K562 (cell line): Measurements from ENCODE around the gene SAP25. TPM values are rescaled to one million over a fixed set of nuclear protein-coding genes. Genes with fewer than 3 reads are reported as not detected.

Experiments
- ATAC-seq: fragments of 200-7000 bp; cut with Tn5 transposase; 3 replicates; pipeline ENCODE4 v1.9.1; 2020; ENCODE audit warnings: moderate library complexity
- BruUV-seq: library from RNA; stranded (reverse); fragments of 400-500 nt; replicated peaks from 2 replicates; lab custom pipeline; 2021; lab: Mats Ljungman, UMichigan
- CTCF ChIA-PET: fragments of 300-600 bp; formaldehyde crosslinking; extraction: SDS; loops from one replicate; lab custom pipeline; 2021; ENCODE audit warnings: low intra/inter-chr PET ratio; lab: Yijun Ruan, JAX
- POLR2A ChIA-PET: fragments of 300-600, 350-650 bp; sonication (Branson Sonifier 250); formaldehyde crosslinking; extraction: SDS; loops from one replicate; lab custom pipeline; 2021; ENCODE audit warnings: antibody characterized with exemption, inconsistent platforms; lab: Yijun Ruan, JAX
- DNase-seq, 4 experiments: peaks; one replicate each; pipeline versions ENCODE4 v3.0.0 to v3.0.0-alpha.2; 2011 to 2018; ENCODE audit warnings: low spot score in 3 of 4, mixed read lengths in 3 of 4; ENCODE audit errors: extremely low read depth in 1 of 4
- FAIRE-seq: peaks from 2 replicates; lab custom pipeline; 2011; peaks lifted over from hg19 to GRCh38; lab: Jason Lieb, UNC
- H2AFZ ChIP-seq: 2 replicates; pipeline ENCODE4 v1.6.0; 2011; ENCODE audit warnings: low read depth, low read length, control low read depth, inconsistent platforms
- H3K27ac ChIP-seq: fragments of 200-600 bp; 3 replicates; pipeline ENCODE4 v1.8.0; 2011; ENCODE audit warnings: low read depth, mild to moderate bottlenecking, control low read depth, inconsistent platforms, low read length, moderate library complexity, mixed read lengths; ENCODE audit errors: extremely low read depth
- H3K27me3 ChIP-seq, 2 experiments: fragments of 300-600 bp in 1 of 2; 2 replicates in 1 of 2; 3 replicates in 1 of 2; pipeline versions ENCODE4 v1.6.0 to v1.8.0; 2011; ENCODE audit warnings: inconsistent platforms in 2 of 2, low read length in 2 of 2, mild to moderate bottlenecking in 1 of 2, mixed read lengths in 1 of 2, moderate library complexity in 1 of 2; ENCODE audit not compliant: control insufficient read depth in 2 of 2, insufficient read depth in 2 of 2
- H3K36me3 ChIP-seq: fragments of 300-600 bp; 3 replicates; pipeline ENCODE4 v1.8.0; 2011; ENCODE audit warnings: mild to moderate bottlenecking, low read length, inconsistent platforms; ENCODE audit not compliant: control insufficient read depth, insufficient read depth
- H3K4me1 ChIP-seq, 2 experiments: fragments of 200-600 bp in 1 of 2; replicated peaks in 1 of 2; 2 replicates in 1 of 2; 3 replicates in 1 of 2; pipeline versions ENCODE4 v1.5.1 to v1.8.0; 2011; ENCODE audit warnings: inconsistent platforms in 2 of 2, low read length in 2 of 2, mild to moderate bottlenecking in 1 of 2, mixed read lengths in 1 of 2, moderate library complexity in 1 of 2; ENCODE audit not compliant: control insufficient read depth in 2 of 2, insufficient read depth in 2 of 2
- H3K4me2 ChIP-seq: 2 replicates; pipeline ENCODE4 v1.6.1; 2011; ENCODE audit warnings: low read length, control low read depth, inconsistent platforms, mixed read lengths; ENCODE audit not compliant: insufficient read depth
- H3K4me3 ChIP-seq: fragments of 200-600 bp; sonication (generic), shearing (Covaris generic); 2 replicates; pipeline ENCODE4 v1.5.1; 2016; ENCODE audit warnings: control low read depth, inconsistent platforms
- H3K79me2 ChIP-seq: fragments of 200-600 bp; 3 replicates; pipeline ENCODE4 v1.8.0; 2011; ENCODE audit warnings: low read length, inconsistent platforms; ENCODE audit not compliant: control insufficient read depth, insufficient read depth
- H3K9ac ChIP-seq, 2 experiments: 2 replicates each; pipeline versions ENCODE4 v1.6.0 to v1.6.1; 2011; ENCODE audit warnings: low read depth in 2 of 2, low read length in 2 of 2, control low read depth in 1 of 2, inconsistent platforms in 1 of 2, mild to moderate bottlenecking in 1 of 2, mixed read lengths in 1 of 2; ENCODE audit not compliant: insufficient read depth in 1 of 2
- H3K9me1 ChIP-seq: one replicate; pipeline ENCODE4 v1.6.0; 2011; ENCODE audit warnings: inconsistent platforms, mild to moderate bottlenecking, low read length, moderate library complexity; ENCODE audit not compliant: control insufficient read depth, insufficient read depth
- H3K9me3 ChIP-seq: replicated peaks from 2 replicates; pipeline ENCODE4 v1.5.1; 2011; ENCODE audit warnings: low read depth, low read length, inconsistent platforms; ENCODE audit not compliant: control insufficient read depth, insufficient read depth
- H4K20me1 ChIP-seq: replicated peaks from 2 replicates; pipeline ENCODE4 v1.6.1; 2011; ENCODE audit warnings: low read length, inconsistent platforms, mixed read lengths; ENCODE audit not compliant: control insufficient read depth, insufficient read depth
- CREB3L1 ChIP-seq: fragments of 450-650 bp; IDR thresholded peaks from 2 replicates; pipeline ENCODE4 v1.6.1; 2014; ENCODE audit warnings: low read depth, mild to moderate bottlenecking, moderate library complexity, borderline replicate concordance
- ELF4 ChIP-seq: fragments of 450-650 bp; formaldehyde crosslinking; IDR thresholded peaks from 2 replicates; pipeline ENCODE4 v1.4.0; 2022; ENCODE audit warnings: missing genetic modification characterization
- HDAC2 ChIP-seq: fragments of 450-650 bp; IDR thresholded peaks from 2 replicates; pipeline ENCODE4 v1.6.1; 2016; ENCODE audit warnings: mild to moderate bottlenecking
- HMGXB4 ChIP-seq: sonication (generic); formaldehyde crosslinking; IDR thresholded peaks from 2 replicates; pipeline ENCODE4 v1.8.1; 2023; ENCODE audit warnings: mild to moderate bottlenecking, missing genetic modification reagents
- MYC ChIP-seq, 2 experiments: fragments of 250-450 bp in 1 of 2; sonication (Bioruptor Pico) in 1 of 2; IDR thresholded peaks; 2 replicates each; pipeline versions ENCODE4 v1.5.1 to v1.6.1; 2012 to 2021; ENCODE audit warnings: low read depth in 2 of 2, borderline replicate concordance in 1 of 2, improper control_type of control experiment in 1 of 2, low read length in 1 of 2, mild to moderate bottlenecking in 1 of 2, moderate library complexity in 1 of 2
- PHF21A ChIP-seq: fragments of 450-650 bp; IDR thresholded peaks from 2 replicates; pipeline ENCODE4 v1.6.1; 2017; ENCODE audit warnings: low read depth, borderline replicate concordance
- RBBP5 ChIP-seq: fragments of 200-600 bp; sonication (generic); IDR thresholded peaks from 2 replicates; pipeline ENCODE4 v1.6.1; 2012; ENCODE audit warnings: borderline replicate concordance, mild to moderate bottlenecking, low read length, control low read depth, inconsistent platforms; ENCODE audit not compliant: insufficient read depth, poor library complexity, severe bottlenecking
- RBM15 ChIP-seq: fragments of 200-400 bp; formaldehyde crosslinking; IDR thresholded peaks from 2 replicates; pipeline ENCODE4 v1.6.1; 2018; ENCODE audit warnings: mild to moderate bottlenecking, low read length, moderate library complexity; ENCODE audit not compliant: insufficient read depth
- RBM17 ChIP-seq: fragments of 200-400 bp; formaldehyde crosslinking; IDR thresholded peaks from 2 replicates; pipeline ENCODE4 v1.6.1; 2017; ENCODE audit warnings: low read depth, mild to moderate bottlenecking, low read length, borderline replicate concordance
- SMAD3 ChIP-seq: fragments of 450-650 bp; formaldehyde crosslinking; conservative IDR thresholded peaks from 2 replicates; pipeline ENCODE4 v1.4.0; 2020; ENCODE audit warnings: mild to moderate bottlenecking
- TBL1XR1 ChIP-seq, 2 experiments: IDR thresholded peaks; 2 replicates each; pipeline ENCODE4 v1.6.1; 2012; ENCODE audit warnings: improper control_type of control experiment in 2 of 2, low read length in 2 of 2, mild to moderate bottlenecking in 1 of 2
- ZBTB7A ChIP-seq: IDR thresholded peaks from 2 replicates; pipeline ENCODE4 v1.6.1; 2011; ENCODE audit warnings: low read depth, mild to moderate bottlenecking, low read length, moderate library complexity, borderline replicate concordance; ENCODE audit not compliant: control insufficient read depth
- ZNF165 ChIP-seq: fragments of 250-450 bp; sonication (Bioruptor Pico); IDR thresholded peaks from 2 replicates; pipeline ENCODE4 v1.4.0; 2020; ENCODE audit warnings: borderline replicate concordance
- ZNF561 ChIP-seq: fragments of 450-650 bp; formaldehyde crosslinking; conservative IDR thresholded peaks from 2 replicates; pipeline ENCODE4 v1.4.0; 2020; ENCODE audit warnings: mild to moderate bottlenecking, moderate library complexity
- ZNF583 ChIP-seq: fragments of 250-450 bp; sonication (Bioruptor Pico); IDR thresholded peaks from 2 replicates; pipeline ENCODE4 v1.4.0; 2020
- ZNF830 ChIP-seq: fragments of 250-450 bp; sonication (Bioruptor Pico); IDR thresholded peaks from 2 replicates; pipeline ENCODE4 v1.5.0; 2021; ENCODE audit warnings: mild to moderate bottlenecking
- ZSCAN29 ChIP-seq: fragments of 450-650 bp; IDR thresholded peaks from 2 replicates; pipeline ENCODE4 v1.6.1; 2017
- WGBS: fragments of 100-300 bp; shearing (Covaris generic); methylation state at CpG from one replicate; pipeline ENCODE4 v1.1.6; 2016; ENCODE audit warnings: low coverage, mixed read lengths; ENCODE audit not compliant: insufficient coverage; ENCODE audit errors: missing lambda C conversion rate; 5-methylcytosine and 5-hydroxymethylcytosine counted together
- in situ Hi-C: fragments of 300-500 bp; cut with MboI; formaldehyde crosslinking; loops from 4 replicates; pipeline ENCODE4 v1.15.0; 2018; ENCODE audit warnings: inconsistent platforms, mixed read lengths
- intact Hi-C: fragments of 100-400 bp; cut with micrococcal nuclease; formaldehyde crosslinking; loops from 2 replicates; pipeline ENCODE4 v1.14.2; 2022
- polyA plus RNA-seq, 8 experiments: library from polyadenylated mRNA; depleted of rRNA in 4 of 8; stranded (reverse) in 5 of 8; unstranded in 3 of 8; fragments of >200 nt; fragmentation: Nextera tagmentation in 2 of 8; fragmentation: Illumina TruSeq in 1 of 8; extraction: Ambion mirVana in 2 of 8; extraction: Trizol in 1 of 8; gene quantifications; 2 replicates each; pipeline versions ENCODE4 v1.2.1 to v1.2.3, GENCODE V29; 2011 to 2014; ENCODE audit warnings: inconsistent platforms in 1 of 8, missing spikeins in 1 of 8
- total RNA-seq, 7 experiments: library from RNA; depleted of rRNA in 6 of 7; stranded (reverse); fragments of >200 nt in 6 of 7; fragmentation: Illumina TruSeq in 2 of 7; extraction: Trizol in 2 of 7; gene quantifications; 2 replicates each; pipeline versions ENCODE4 v1.2.1 to v1.2.3, GENCODE V29; 2011 to 2021; ENCODE audit warnings: low replicate concordance in 1 of 7

SAP25 gene
- total and polyA plus RNA-seq, 9 of the 15 experiments (the other 6 are each of a cell fraction or from before 2014, with no cell fraction given) = 0.13 to 5.3 (median 0.78) TPM; not detected in 1

- no peaks in the 10 kb centered on the region for H3K27me3 ChIP-seq
- peak overlapping the region; percentile 23 to 89; a peak in 1 of 4 replicates for H3K9ac ChIP-seq
- peak overlapping the region; percentile 54; the same call in 2 of the 3 replicates for H3K27ac ChIP-seq
- peak overlapping the region; percentile 95 for H2AFZ ChIP-seq
- no peaks in the 10 kb centered on the region for H4K20me1 ChIP-seq
- no peaks in the 10 kb centered on the region for H3K9me3 ChIP-seq
- peak overlapping the region; percentile 58 for H3K4me3 ChIP-seq
- intact Hi-C loops (no loop called here), in situ Hi-C loops (no loop called here)
- peaks cover 35 to 65% of the 10 kb centered on the region in 2 experiments for H3K4me1 ChIP-seq
- ATAC-seq (0 out of 3 replicates have a peak, but pooled peaks have one; percentile 3), DNase-seq (peak; percentile 58 to 74 (median 63)), FAIRE-seq (no peak)
- BruUV-seq = no TSS peak
- WGBS = 21% methylated on average over 14 of the region's 21 CpGs
- H3K36me3 ChIP-seq = no peaks in the 10 kb centered on the region
- H3K4me2 ChIP-seq = peak overlapping the region; percentile 89
- CTCF ChIA-PET = no interaction called here
- POLR2A ChIA-PET = interaction anchor here (0.6 to 1.6 kb wide), 8 partner anchors 9 to 117 kb away, joined by 3 to 7 read pairs (median 3); partner anchors contain the start of genes EPO, FBXO24, LRCH4 and MOSPD3
- peaks cover 5% of the 10 kb centered on the region for H3K9me1 ChIP-seq
- H3K79me2 ChIP-seq = peaks cover 5% of the 10 kb centered on the region; the same call in 1 of the 3 replicates
- TF ChIP-seq RBBP5 (peak; percentile 26), RBM15 (no peak), MYC (IDR thresholded peaks at IDR 0.05; ENCODE audit: low read depth, low read length) (0 out of 2 replicates have a peak, but pooled peaks have one; percentile 36), MYC (CRISPR knock-in tag; IDR thresholded peaks at IDR 0.05; ENCODE audit: borderline replicate concordance, low read depth) (no peak), ZNF830 (CRISPR knock-in tag) (no peak), ZSCAN29 (no peak), PHF21A (no peak), CREB3L1 (no peak), ZNF583 (CRISPR knock-in tag) (no peak), ELF4 (CRISPR knock-in tag) (no peak), HMGXB4 (CRISPR knock-in tag) (no peak), HDAC2 (no peak), RBM17 (no peak), ZNF165 (CRISPR knock-in tag) (no peak), ZNF561 (CRISPR knock-in tag) (no peak), ZBTB7A (0 out of 2 replicates have a peak, but pooled peaks have one; percentile 23), TBL1XR1 (IDR thresholded peaks at IDR 0.05; ENCODE audit: low read length in 2 of 2) (no peak), SMAD3 (CRISPR knock-in tag) (no peak)
Observed at GRCh38 chr7:100602889-100603725, 29.4 kb upstream of the SAP25 start.
